ENCODE data around the gene TBC1D9.

TBC1D9 gene

GRCh38 chr4:140719686-140720085 lies 36.5 kb downstream of the TBC1D9 start:
- no peak for FAIRE-seq

DNA sequence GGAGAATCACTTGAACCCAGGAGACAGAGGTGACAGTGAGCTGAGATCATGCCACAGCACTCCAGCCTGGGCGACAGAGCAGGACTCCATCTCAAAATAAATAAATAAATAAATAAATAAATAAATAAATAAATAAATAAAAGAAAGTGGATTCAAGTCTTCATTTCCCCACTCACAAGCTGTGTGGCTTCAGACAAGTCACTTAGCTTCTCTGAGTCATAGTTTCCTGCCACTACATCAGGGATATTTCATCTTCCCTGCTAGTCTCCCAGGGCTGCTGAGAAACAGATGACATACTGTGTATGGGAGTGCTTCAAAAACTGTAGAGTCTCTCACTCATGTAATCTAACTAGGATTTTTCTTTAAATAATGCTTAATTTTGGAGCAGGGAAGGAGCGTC lies 37.2 kb downstream of the TBC1D9 start:
- no peak for FAIRE-seq

DNA sequence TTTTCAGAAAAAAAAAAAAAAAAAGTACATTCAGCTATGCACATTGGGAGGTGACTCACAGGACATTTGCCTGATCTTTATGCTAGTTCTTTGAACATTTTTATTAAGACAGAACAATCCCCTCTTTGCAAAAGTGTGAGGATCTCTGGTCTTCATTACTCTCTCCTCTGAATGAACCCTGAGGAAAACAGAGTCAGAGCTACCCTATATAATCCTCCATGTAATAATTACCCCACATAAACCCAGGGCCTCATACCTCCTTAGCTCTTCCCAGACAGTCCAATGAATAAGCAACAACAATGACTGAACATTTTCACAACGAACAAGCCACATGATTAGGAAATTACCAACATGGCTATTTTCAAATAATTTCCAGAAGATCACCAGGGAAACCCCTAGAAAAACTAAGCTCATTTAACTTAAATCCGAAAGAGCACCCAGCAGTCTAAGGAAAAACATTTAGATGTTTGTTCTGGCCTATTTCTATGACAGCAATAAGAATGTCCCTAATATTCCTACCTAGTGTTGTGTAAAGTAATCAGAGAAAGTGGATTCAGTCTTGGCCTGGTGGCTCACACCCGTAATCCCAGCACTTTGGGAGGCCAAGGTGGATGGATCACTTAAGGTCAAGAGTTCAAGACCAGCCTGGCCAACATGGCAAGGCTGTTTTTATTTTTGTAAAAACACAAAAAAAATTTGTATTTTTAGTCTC lies 37.8 kb downstream of the TBC1D9 start:
- FAIRE-seq: no peak

DNA sequence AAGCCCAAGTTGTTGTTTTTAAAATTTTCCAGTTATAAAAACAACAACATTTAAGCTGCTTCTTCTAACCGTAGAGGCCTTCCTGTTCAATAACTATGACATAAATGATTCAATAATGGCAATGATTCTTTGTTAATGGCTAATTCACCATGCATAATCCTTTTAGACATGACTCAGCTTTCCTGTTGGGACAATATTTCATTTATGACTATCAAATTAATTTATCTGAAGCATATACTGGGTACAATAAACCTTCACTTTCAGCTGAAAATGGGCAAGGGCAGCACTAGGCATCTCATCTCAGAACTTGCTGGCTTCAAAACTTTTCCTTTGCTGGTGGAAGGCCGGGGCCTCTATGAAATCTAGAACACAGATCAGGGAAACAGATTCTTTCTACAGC lies 38.9 kb downstream of the TBC1D9 start:
- no peak for FAIRE-seq

DNA sequence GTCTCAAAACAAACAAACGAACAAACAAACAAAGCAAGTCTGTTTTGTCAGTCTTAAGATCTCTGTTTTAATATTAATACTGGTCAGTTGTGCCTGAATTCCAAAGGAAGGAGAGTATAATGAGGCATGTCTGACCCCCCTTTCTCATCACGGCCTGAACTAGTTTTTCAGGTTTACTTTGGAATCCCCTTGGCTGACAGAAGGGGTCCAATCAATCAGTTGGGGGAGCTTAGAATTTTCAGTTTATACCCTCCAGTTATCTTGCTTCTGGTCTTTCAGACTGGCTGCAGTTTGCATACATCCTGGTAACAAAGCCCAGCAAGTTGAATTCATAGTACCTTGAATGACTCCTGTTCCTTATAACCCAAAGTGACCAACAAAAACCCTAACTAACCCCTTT lies 41.1 kb downstream of the TBC1D9 start:
- FAIRE-seq: no peak

DNA sequence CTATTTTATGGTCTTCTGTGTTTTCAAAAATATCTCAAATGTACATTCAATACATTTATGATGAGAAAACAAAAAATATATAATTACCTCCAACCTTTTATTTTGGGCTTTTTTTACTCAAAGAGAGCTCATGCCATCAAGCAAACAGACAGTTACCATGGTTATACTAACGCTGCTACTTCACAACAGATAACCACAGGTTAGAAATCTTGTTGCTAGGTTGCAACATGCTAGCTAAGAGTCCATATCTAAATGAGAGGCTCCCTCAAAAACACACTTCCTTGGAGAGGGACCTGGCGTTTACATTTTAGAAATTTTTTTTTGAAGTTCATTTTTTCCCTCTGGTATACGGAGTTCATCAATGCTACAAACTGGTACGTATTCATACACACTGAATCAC lies 44.3 kb downstream of the TBC1D9 start:
- no peak for FAIRE-seq

- FAIRE-seq: no peak
Measured at GRCh38 chr4:140710908-140711622, 45.1 kb downstream of the TBC1D9 start.

DNA sequence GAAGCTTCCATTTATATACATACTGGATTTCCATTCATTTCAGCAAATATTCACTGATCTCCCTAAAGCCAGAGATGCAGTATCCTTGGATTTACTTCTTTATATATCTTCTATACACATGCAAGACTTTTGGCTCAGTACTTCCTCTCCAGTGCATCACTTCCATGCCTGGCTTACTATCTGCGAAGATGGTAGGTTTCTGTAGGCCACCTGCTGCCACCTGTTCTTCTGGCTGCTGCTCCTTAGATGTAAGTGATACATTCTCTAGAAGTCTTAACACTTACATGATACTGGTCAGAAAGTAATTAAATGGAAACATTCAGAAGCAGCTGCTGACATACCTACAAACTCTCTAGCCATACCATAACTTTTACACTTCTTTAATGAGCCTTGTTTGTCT lies 48.9 kb downstream of the TBC1D9 start:
- FAIRE-seq: no peak

DNA sequence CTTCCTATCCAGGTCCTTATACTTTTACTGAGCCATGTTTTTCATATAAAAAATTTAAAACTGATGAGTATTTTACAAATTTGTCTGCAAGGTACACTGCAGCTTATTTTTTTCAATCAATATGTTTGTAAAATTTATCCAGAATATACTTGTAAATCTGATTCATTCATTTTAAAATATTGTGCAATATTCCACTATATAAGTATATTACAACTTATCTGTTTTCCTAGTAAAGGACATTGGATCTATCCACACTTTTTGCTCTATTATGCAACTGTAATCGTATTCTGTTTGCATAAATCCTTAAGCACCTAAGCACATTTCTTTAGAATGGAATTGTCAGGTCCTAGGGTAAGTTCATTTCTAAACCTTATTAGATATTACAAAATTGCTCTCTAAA lies 49.5 kb downstream of the TBC1D9 start:
- FAIRE-seq: no peak

- no peak for FAIRE-seq
Measured at GRCh38 chr4:140706276-140706625, 49.9 kb downstream of the TBC1D9 start.

DNA sequence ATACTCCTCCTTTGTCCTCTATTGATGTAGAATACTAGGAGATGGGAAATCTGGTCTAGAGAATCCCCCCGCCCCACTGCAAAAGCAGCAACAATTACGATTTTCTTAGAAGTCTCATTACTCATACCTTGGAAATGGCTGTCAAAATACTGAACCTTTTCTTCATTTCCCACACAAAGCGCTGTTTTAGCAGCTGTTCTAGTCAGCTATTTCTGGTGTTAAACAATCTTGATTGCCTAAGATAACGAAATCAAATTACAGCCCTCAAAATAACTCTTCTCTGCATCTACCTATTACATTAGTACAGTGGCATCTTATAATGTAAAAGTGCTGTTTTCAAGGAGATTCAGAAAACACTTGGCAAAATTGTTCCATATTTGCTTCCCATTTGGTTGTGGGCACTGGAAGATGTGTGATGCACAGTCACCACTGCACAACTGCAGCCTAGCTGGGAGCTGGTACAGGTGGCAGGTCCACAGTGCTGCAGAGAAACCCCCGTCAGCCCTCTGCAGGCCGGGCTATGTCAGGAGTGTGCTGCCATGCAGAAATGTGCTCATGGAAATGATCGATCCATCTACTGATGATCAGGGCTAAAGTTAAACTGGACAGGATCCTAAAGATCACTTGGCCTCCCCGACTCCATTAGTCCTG lies 50.4 kb downstream of the TBC1D9 start:
- no peak for FAIRE-seq

- no peak for FAIRE-seq
Measured at GRCh38 chr4:140704964-140705363, 51.2 kb downstream of the TBC1D9 start.

DNA sequence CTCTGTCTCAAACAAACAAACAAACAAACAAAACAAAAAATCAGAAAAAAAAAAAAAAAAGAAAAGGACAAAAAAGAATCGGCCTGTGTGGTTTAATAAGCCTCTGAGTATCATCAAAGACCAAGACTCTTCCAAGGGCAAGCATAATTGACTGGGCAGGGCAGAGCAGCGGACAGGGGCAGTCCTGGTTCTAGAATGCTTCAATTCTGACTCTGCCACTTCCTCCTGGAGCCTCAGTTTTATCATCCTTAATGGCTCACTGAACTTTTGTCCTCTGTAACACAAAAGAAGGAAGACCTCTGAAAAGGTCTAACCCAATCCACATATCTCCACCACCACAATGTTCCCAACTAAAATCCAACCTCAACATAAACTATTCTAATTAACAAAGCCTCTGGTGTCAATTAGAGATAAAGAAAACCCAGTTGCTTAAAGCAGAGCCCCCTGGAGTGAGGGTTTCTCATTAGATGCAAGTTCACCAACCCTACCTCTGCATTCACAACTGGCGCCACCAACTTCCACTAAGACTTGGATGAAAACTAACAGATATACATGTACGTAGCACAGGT lies 51.7 kb downstream of the TBC1D9 start:
- no peak for FAIRE-seq

DNA sequence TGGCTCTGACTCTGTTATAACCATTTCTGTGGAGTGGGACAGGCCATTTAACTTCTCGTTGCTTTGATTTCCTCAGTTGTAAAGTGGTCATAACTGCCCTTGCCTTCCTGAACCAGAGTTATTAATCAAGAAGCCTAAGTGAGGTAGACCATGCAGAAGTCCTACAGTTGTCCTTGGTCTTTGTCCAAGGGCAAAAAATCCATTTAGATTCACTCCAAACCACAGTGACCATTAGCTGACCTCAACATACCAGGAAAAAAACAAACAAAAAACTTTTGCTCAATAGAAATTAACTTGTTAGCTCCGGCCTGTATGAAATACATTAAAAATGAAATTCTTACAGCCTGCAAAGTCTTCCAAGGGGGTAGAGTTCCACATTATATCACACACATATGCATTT lies 52.7 kb downstream of the TBC1D9 start:
- FAIRE-seq: no peak

DNA sequence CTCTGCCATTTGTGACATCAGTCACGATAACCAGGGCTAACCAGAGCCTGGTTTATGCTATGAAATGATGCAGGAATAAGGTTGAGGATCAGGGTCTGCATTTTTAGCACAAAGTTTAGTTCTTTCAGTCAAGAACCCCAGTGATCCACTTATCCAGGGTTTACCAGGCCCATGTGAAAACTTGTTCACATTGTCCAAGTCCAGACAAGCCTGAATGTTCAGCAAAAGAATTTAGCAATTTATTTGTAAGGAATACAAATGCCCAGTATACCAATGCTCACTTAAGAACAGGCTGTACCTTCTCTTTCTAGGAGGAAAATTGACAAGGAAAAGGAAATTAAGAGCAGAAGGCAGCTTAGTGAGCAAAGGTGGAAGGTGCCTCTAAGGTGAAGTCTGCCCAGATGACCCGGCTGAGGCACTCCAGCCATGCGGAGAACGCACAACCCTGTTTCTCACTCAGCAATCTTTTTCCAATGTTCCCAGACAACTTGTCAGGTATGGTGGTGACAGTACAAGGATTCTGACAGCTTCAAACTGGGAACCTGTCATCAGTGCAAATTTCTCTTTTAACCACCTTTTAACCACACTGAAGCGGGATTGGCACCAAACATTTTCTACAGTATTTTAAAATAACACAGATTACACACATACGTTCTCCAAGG lies 54.0 kb downstream of the TBC1D9 start:
- FAIRE-seq: no peak

GRCh38 chr4:140701071-140701470 lies 55.1 kb downstream of the TBC1D9 start:
- FAIRE-seq: no peak

DNA sequence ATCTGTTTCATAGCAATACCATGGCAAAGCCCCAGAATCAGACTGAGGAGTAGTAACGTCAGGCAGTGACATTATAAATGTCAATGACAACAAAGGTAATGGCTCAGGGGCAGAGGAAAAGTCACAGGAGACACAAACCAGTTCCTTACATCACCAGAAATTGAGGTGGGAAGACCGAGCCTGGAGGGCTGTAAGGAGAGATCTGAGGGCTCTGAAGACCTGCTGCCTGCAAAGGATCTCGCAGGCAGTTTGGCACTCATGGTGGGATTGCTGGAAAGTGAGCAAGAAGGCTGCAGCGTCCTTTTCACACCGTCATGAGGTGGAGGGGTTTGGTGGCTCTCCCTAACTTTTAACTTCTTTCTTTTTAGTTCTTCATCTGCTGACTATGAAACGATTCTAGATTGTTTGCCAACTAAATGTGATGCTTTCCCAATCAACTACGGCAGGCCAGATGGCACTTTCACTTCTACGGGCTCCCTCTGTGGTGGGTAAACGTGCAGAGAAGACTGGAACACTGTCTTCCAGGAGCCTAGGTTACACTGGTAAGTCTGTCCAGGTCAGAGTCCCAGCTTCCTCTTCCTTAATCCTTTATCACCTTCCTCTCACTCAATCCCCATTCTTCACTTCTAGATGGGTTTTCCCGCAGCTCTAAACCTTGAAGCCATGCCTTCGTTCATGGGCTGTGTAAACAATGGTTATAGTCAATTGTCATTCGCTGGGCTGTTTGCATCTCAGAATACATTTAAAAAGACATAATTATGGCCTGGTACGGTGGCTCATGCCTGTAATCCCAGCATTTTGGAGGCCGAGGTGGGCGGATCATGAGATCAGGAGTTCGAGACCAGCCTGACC lies 58.2 kb downstream of the TBC1D9 start:
- no peak for FAIRE-seq

DNA sequence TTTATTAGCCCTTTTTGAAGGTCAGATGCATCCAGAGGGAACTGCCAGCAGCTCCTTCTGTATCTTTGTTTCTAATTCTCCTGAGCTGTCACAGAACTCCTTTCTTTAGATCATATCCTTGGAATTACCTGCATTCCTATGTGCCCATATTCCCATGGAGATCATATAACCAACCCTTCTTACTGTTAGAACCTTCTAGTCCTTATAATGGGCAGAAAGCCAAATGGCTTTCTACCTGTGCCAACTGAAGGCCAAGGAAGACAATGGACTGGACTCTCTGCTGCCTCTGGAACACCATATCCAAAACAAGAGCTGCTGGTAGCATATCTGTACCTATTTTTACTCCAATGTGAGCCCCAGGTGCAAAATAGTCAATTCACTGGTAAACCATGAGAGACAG lies 60.7 kb downstream of the TBC1D9 start:
- no peak for FAIRE-seq

GRCh38 chr4:140693562-140693961 lies 62.6 kb downstream of the TBC1D9 start:
- no peak for FAIRE-seq

DNA sequence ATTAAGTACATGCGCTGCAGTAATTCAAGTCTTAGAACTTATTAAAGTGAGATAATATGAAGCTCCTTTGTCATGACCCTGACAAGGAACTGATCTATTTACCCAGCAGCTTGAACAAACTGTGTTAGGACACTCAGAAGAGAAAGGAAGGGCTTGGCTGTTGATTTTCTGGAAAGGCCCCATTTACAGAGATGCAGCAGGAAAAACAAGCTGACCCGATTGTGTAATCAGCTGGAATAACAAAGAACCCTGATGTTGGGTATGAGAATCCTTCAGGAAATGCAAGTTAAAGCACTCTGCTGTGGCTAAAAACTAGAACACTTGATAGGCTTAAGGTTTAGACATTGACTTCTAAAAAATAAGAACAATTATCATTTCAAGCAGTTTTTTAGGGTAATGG lies 64.8 kb downstream of the TBC1D9 start:
- no peak for FAIRE-seq

DNA sequence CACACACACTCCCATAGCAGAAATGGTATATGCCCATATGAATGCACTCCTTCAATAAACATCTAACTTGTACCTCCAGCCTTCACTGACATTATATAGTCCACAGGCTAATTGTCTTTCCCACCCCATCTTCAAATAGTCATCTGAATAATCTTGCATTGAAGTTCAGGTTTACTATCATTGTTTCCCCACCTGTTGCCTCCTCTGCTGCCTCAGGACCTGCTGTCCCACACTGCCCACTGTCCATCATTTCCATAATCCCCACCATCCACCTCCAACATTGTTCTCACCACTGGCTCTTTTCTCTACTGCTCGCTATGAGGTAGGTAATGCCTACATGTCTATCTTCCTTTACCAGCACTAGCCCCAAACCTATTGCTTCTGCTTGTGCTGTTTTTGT lies 66.1 kb downstream of the TBC1D9 start:
- no peak for FAIRE-seq

DNA sequence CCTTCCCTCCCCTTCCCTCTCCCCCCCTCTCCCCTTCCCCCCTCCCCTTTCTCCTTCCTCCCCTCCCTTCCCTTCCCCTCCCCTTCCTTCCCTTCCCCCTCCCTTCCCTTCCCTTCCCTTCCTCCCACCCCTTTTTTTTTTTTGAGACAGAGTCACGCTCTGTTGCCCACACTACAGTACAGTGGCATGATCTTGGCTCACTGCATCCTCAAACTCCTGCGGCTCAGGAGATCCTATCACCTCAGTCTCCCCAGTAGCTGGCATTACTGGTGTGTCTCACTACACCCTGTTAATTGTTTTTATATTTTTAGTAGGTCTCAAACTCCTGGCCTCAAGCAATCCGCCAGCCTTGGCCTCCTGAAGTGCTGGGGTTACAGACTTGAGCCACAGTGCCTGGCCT lies 66.6 kb downstream of the TBC1D9 start:
- no peak for FAIRE-seq

All from G401.6 (cell line).